Measurements from ENCODE around the gene FBXO40.
"Not testable (repeated sequence)": the region's sequence is repeated elsewhere in the genome, so short reads cannot be mapped to it uniquely, and the experiment has no call there.

FBXO40 gene, protein sequence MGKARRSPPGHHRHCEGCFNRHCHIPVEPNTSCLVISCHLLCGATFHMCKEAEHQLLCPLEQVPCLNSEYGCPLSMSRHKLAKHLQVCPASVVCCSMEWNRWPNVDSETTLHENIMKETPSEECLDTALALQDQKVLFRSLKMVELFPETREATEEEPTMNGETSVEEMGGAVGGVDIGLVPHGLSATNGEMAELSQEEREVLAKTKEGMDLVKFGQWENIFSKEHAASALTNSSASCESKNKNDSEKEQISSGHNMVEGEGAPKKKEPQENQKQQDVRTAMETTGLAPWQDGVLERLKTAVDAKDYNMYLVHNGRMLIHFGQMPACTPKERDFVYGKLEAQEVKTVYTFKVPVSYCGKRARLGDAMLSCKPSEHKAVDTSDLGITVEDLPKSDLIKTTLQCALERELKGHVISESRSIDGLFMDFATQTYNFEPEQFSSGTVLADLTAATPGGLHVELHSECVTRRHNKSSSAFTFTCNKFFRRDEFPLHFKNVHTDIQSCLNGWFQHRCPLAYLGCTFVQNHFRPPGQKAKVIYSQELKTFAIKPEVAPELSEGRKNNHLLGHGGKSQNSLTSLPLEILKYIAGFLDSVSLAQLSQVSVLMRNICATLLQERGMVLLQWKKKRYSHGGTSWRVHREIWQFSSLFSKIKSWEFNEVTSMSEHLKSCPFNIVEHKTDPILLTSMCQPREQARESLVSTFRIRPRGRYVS

DNA sequence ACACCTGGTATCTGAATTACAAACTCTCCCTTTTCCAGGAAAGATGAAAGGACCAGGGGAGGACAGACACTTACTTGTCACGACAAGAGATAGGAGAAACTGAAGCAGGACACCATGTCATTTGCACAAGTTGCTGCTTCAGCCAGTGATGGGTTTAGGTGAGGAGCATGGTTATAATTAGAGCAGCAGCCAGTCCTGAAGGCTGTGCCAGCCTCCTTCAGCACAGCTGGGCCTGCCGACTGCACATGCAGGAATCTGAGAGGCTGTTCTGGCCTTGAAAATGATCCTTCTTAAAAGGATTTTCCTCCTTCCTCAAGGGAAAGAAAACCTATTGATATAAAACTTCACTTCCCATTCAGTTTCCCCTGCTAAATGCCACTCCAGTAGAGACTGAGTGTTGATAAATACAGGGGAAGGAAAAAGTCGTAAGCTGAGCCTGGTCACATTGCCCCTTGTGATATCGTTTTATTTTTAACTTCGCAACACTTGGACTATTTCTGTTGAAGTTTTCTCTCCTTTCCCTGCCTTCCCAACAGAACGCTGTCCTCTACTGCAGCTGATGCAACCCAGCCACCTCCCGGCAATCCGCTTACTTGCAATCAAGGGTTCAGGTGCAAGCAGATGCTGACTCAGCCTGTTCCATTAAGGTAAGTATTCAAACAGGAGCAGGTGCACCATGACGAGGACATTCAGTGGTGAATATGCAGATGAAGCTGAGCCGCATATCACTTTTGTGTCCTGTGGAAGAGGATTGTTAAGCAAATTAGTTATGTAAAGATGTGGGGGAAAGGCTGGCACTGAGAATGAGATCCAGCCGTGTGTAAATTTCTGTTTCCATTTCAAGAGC lies at the start of gene FBXO40:
FBXO40 (plus strand) TSS at position 524 of the 847 bp plus-strand sequence. CDS start 27,197 bp downstream, outside the sequence.
- no peak for DNase-seq (ENCODE audit: low read depth, low spot score)

- DNase-seq (ENCODE audit: low read depth, low spot score): no peak
Observed at GRCh38 chr3:121545049-121545573, 48.1 kb upstream of the FBXO40 start.

GRCh38 chr3:121545574-121546455 lies 47.4 kb upstream of the FBXO40 start, which contains the start of gene POLQ:
TSS of gene POLQ (minus strand) at chr3:121545988. CDS start at chr3:121545877, 111 bp downstream.
- peak; percentile 72 for DNase-seq (ENCODE audit: low read depth, low spot score)

- DNase-seq (ENCODE audit: low read depth, low spot score): no peak
Observed at GRCh38 chr3:121552379-121552778, 40.8 kb upstream of the FBXO40 start.

- no peak for DNase-seq (ENCODE audit: low read depth, low spot score)
Observed at GRCh38 chr3:121552797-121553196, 40.4 kb upstream of the FBXO40 start.

GRCh38 chr3:121557426-121557934 lies 35.7 kb upstream of the FBXO40 start:
- no peak for DNase-seq (ENCODE audit: low read depth, low spot score)

- no peak for DNase-seq (ENCODE audit: low read depth, low spot score)
Observed at GRCh38 chr3:121562148-121562547, 31.0 kb upstream of the FBXO40 start.

DNA sequence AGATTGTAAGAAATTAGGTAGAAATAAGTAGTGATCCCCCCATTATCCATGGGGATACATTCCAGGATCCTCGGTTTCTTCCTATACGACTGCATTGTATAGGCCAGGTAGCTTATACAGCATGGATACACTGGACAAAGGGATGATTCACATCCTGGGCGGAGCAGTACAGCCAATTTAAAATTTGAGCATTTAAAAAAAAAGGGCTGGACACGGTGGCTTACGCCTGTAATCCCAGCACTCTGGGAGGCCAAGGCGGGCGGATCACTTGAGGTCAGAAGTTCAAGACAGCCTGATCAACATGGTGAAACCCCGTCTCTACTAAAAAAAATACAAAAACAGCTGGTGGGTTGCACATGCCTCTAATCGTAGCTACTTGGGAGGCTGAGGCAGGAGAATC lies 26.4 kb upstream of the FBXO40 start:
- no peak for DNase-seq (ENCODE audit: low read depth, low spot score)

DNA sequence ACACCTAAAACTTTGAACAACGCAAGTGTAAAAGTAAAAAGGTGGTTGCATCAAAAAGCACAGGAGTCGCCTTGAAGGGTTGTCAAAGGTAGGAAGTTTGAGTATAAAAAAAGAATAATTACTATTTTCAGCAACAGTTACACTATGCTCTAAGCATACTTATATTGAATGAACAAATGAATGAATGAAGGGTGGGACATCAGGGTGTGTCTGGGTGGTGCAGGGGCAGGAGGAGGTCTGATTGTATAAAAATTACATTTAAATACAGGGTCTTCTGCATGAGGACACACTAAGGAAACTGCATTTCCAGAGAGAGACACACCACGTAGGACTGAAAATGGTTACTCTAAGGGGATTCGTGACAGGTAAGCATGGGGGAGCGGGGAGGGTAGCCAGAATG lies 25.5 kb upstream of the FBXO40 start, which contains the start of gene ARGFX:
ARGFX (plus strand) TSS at position 301 of the 400 bp plus-strand sequence. CDS start 2,765 bp downstream, outside the sequence.
- no peak for DNase-seq (ENCODE audit: low read depth, low spot score)

- DNase-seq (ENCODE audit: low read depth, low spot score): no peak
Observed at GRCh38 chr3:121574449-121574848, 18.7 kb upstream of the FBXO40 start.

GRCh38 chr3:121581691-121582090 lies 11.5 kb upstream of the FBXO40 start:
- DNase-seq (ENCODE audit: low read depth, low spot score): no peak

- DNase-seq (ENCODE audit: low read depth, low spot score): no peak
Observed at GRCh38 chr3:121584418-121584817, 8.8 kb upstream of the FBXO40 start.

GRCh38 chr3:121593806-121594205 lies 627 bp downstream of the FBXO40 start:
- not testable (repeated sequence) for DNase-seq (ENCODE audit: low read depth, low spot score)

DNA sequence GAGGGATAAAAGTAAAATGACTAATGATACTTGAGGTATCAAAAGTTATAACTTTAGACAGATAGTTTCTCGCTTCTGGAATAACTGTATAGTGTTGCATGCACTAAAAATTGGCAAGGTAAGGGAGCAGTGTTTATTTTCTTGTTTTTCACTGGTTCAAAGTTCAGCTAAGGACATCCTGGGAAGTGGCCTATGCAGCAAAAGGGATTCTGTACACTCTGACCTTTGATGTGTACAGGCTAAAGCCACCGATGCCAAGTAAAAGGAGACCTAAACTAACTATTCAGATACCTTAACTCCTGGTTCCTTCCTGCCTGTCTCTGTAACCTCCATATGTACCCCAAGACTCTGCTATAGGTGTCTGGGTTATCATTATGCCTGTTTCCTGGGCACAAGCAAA lies 1.7 kb downstream of the FBXO40 start:
- no peak for DNase-seq (ENCODE audit: low read depth, low spot score)

DNA sequence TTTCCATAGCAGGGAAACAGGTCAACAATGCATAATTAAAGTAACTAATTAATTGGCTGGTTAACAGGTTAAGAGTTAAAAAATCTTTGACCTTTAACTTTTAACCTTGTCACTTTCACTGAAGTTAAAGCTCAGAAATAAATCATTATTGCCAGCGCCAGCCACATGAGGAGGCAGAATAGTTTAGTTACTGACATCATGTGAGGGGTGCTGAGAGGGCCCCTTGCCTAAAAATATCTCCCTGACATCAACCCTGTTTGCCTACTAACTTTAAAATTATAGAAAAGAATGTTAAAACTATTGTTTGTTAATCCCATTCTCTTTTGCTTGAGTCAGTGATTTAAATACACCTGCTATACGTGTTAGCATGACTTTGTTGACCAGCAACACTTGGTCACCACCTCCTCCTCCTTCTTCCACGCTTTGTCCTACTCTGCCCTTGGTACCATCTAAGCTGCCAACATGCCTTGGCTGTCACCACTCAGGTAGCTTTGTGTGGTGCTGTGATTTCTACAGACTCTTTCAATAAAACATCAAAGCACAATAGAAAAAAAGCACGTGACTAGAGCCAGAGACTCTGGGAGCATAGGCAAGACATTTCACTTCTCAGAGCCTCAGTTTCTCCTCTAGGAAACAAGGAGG lies 2.7 kb downstream of the FBXO40 start:
- DNase-seq (ENCODE audit: low read depth, low spot score): no peak

DNA sequence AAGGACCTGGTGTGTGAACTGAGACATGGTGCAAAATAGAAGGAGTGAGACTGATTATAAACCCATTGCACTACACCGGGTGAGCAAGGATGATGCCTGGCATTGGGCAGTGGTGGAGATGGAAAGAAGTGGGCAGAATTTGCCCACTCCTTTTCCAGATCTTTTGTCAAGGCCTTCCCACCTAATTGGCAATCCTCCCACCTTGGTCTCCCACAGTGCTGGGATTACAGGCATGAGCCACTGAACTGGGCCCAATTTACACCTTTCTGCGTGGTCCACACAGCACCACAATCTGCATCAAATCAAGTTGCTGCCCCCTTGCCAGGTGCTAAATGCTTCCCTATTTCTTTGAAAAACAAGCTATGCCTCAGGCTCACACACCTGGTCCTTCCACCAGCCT lies 5.4 kb downstream of the FBXO40 start:
- DNase-seq (ENCODE audit: low read depth, low spot score): no peak

DNA sequence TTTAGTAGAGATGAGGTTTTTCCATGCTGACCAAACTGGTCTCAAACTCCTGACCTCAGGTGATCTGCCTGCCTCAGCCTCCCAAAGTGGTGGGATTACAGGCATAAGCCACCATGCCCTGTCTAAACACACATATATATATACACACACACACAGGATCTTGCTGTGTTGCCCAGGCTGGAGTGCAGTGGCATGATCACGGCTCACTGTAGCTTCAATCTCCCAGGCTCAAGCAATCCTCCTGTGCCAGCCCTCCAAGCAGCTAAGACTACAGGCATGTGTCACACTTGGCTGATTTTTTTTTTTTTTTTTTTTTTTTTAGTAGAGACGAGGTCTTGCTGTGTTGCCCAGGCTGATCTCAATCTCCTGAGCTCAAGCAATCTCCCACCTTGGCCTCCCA lies 6.7 kb downstream of the FBXO40 start:
- not testable (repeated sequence) for DNase-seq (ENCODE audit: low read depth, low spot score)

- no peak for DNase-seq (ENCODE audit: low read depth, low spot score)
Observed at GRCh38 chr3:121601212-121601812, 8.1 kb downstream of the FBXO40 start.

- no peak for DNase-seq (ENCODE audit: low read depth, low spot score)
Observed at GRCh38 chr3:121604759-121605158, 11.6 kb downstream of the FBXO40 start.
